Body of pancreas (tissue), 4 donors: Measurements from ENCODE around the gene HASPIN. TPM values are rescaled to one million over a fixed set of nuclear protein-coding genes. Genes with fewer than 3 reads are reported as not detected.

Experiments used
- ATAC-seq: fragments of 150-250 bp; one replicate; pipeline ENCODE4 v1.9.1; 2016
- DNase-seq, 4 donors: peaks; one replicate each; pipeline ENCODE4 v3.0.0-alpha.2; 2019
- H3K27ac ChIP-seq, 4 donors: fragments of 200-600 bp; sonication (generic); 1 replicate in 3 of 4; 2 replicates in 1 of 4; pipeline versions ENCODE4 v1.5.1 to v1.6.1; 2016 to 2019; ENCODE audit warnings: mild to moderate bottlenecking in 1 of 4, mixed read lengths in 1 of 4, moderate library complexity in 1 of 4
- H3K27me3 ChIP-seq, 2 donors: fragments of 200-600 bp; sonication (generic); one replicate each; pipeline ENCODE4 v1.6.0; 2016; ENCODE audit warnings: mild to moderate bottlenecking in 1 of 2
- H3K36me3 ChIP-seq, 2 donors: fragments of 200-600 bp; sonication (generic); replicated peaks in 1 of 2; 2 replicates each; pipeline ENCODE4 v1.5.1; 2016; ENCODE audit warnings: low read depth in 2 of 2; ENCODE audit not compliant: insufficient read depth in 1 of 2
- H3K4me1 ChIP-seq: fragments of 200-600 bp; sonication (generic); one replicate; pipeline ENCODE4 v1.6.0; 2016
- H3K4me3 ChIP-seq, 2 donors: fragments of 200-600 bp; sonication (generic); 1 replicate in 1 of 2; 2 replicates in 1 of 2; pipeline ENCODE4 v1.5.1; 2016 to 2019
- H3K9me3 ChIP-seq, 3 donors: fragments of 200-600 bp; sonication (generic); 1 replicate in 2 of 3; 2 replicates in 1 of 3; pipeline ENCODE4 v1.5.1; 2016
- CTCF ChIP-seq, 7 experiments: fragments of 450-650 bp in 4 of 7; fragments of 200-600 bp in 3 of 7; sonication (generic) in 3 of 7; IDR thresholded peaks; one replicate each; pipeline ENCODE4 v1.5.1; 2016 to 2019; ENCODE audit warnings: antibody characterized with exemption in 7 of 7
- POLR2A ChIP-seq, 3 donors: fragments of 450-650 bp; IDR thresholded peaks; one replicate each; pipeline ENCODE4 v1.6.1; 2016; ENCODE audit warnings: antibody characterized with exemption in 3 of 3, mild to moderate bottlenecking in 2 of 3
- WGBS, 2 donors: methylation state at CpG; one replicate each; pipeline ENCODE4 v1.1.5; 2017; 5-methylcytosine and 5-hydroxymethylcytosine counted together
- intact Hi-C: fragments of 100-400 bp; cut with DNase I; formaldehyde crosslinking; loops from one replicate; pipeline ENCODE4 v1.15.1; 2023
- total RNA-seq, 2 donors: library from RNA; depleted of rRNA; stranded (reverse); fragments of >200 nt; gene quantifications; one replicate each; pipeline ENCODE4 v1.1.0, GENCODE V29; 2016

The HASPIN gene
- total RNA-seq, 2 donors from 2014 or later, result not detected

GRCh38 chr17:3689262-3690093 is 34.2 kb upstream of the HASPIN start:
- DNase-seq, result no peak
- peaks cover 0 to 12% of the 10 kb centered on the region in 2 donors for H3K27me3 ChIP-seq
- 76 to 77% methylated on average over 32 to 39 of the region's 44 CpGs for WGBS, 2 donors

GRCh38 chr17:3690094-3690715 is 33.5 kb upstream of the HASPIN start:
- 69 to 100% methylated on average over 1 to 20 of the region's 22 CpGs for WGBS, 2 donors
- peaks cover 4% of the 10 kb centered on the region for H3K4me1 ChIP-seq
- H3K27me3 ChIP-seq, result peaks cover 0 to 5% of the 10 kb centered on the region in 2 donors
- TF ChIP-seq POLR2A (IDR thresholded peaks at IDR 0.05) (no peak), CTCF (IDR thresholded peaks at IDR 0.05) (no peak)
- no peak overlapping the region for H3K27ac ChIP-seq
- H3K4me3 ChIP-seq, result no peak overlapping the region
- intact Hi-C loops, result no loop called here
- DNase-seq (no peak), ATAC-seq (no peak)
- no peaks in the 10 kb centered on the region for H3K36me3 ChIP-seq
- H3K9me3 ChIP-seq, result no peaks in the 10 kb centered on the region

More at GRCh38 chr17:3689262-3690093, 34.2 kb upstream of the HASPIN start:
- intact Hi-C loops, result no loop called here
- TF ChIP-seq POLR2A (IDR thresholded peaks at IDR 0.05), result no peak
- no peak for TF ChIP-seq CTCF (IDR thresholded peaks at IDR 0.05)
- Histone ChIP-seq H3K36me3 (no peaks in the 10 kb centered on the region), H3K4me3 (no peak overlapping the region), H3K27ac (no peak overlapping the region), H3K4me1 (no peaks in the 10 kb centered on the region), H3K9me3 (no peaks in the 10 kb centered on the region)
- no peak for ATAC-seq

GRCh38 chr17:3691617-3692067 is 32.1 kb upstream of the HASPIN start:
- DNase-seq, result no peak
- TF ChIP-seq CTCF (IDR thresholded peaks at IDR 0.05), result no peak
- no peak for TF ChIP-seq POLR2A (IDR thresholded peaks at IDR 0.05)
- WGBS, 2 donors, result 69% methylated on average over 14 of the region's 16 CpGs; no CpG with 5 or more reads in 1 of the 2 donors
- H3K36me3 ChIP-seq, result no peaks in the 10 kb centered on the region
- peaks cover 15% of the 10 kb centered on the region for H3K4me1 ChIP-seq
- H3K4me3 ChIP-seq, result no peak overlapping the region
- peaks cover 0 to 4% of the 10 kb centered on the region in 2 donors for H3K27me3 ChIP-seq
- ATAC-seq, result no peak
- no peak overlapping the region for H3K27ac ChIP-seq
- intact Hi-C loops, result no loop called here
- no peaks in the 10 kb centered on the region for H3K9me3 ChIP-seq

- no peak for DNase-seq
- ATAC-seq, result no peak
- TF ChIP-seq CTCF (IDR thresholded peaks at IDR 0.05), result no peak
- no peak for TF ChIP-seq POLR2A (IDR thresholded peaks at IDR 0.05)
- intact Hi-C loops, result no loop called here
- Histone ChIP-seq H3K36me3 (no peaks in the 10 kb centered on the region), H3K27me3 (peaks cover 0 to 4% of the 10 kb centered on the region in 2 donors), H3K9me3 (no peaks in the 10 kb centered on the region), H3K27ac (no peak overlapping the region), H3K4me1 (peaks cover 15% of the 10 kb centered on the region), H3K4me3 (no peak overlapping the region)
- WGBS, 2 donors, result 74 to 76% methylated on average over 9 of the region's 9 CpGs
Observed at GRCh38 chr17:3692346-3692745, 31.4 kb upstream of the HASPIN start.
